CD4-positive, alpha-beta T cell treated with Interferon gamma for 1 hour (primary cell): Measurements from ENCODE around the gene FGL2.
"Not testable (repeated sequence)": the region's sequence is repeated elsewhere in the genome, so short reads cannot be mapped to it uniquely, and the experiment has no call there.

ENCODE experiments used
- DNase-seq: peaks from one replicate; pipeline ENCODE4 v3.0.0-alpha.2; 2020

Gene FGL2, protein sequence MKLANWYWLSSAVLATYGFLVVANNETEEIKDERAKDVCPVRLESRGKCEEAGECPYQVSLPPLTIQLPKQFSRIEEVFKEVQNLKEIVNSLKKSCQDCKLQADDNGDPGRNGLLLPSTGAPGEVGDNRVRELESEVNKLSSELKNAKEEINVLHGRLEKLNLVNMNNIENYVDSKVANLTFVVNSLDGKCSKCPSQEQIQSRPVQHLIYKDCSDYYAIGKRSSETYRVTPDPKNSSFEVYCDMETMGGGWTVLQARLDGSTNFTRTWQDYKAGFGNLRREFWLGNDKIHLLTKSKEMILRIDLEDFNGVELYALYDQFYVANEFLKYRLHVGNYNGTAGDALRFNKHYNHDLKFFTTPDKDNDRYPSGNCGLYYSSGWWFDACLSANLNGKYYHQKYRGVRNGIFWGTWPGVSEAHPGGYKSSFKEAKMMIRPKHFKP

GRCh38 chr7:77199013-77199966 lies at the start of gene FGL2:
Gene FGL2, minus strand, starts transcription at chr7:77199819. Its CDS starts 26 bp downstream, at chr7:77199793.
- peak; percentile 44 for DNase-seq

- no peak for DNase-seq
These were observed 48.5 kb upstream of the FGL2 start for GRCh38 chr7:77248154-77248553.

GRCh38 chr7:77247206-77247850 lies 47.7 kb upstream of the FGL2 start:
- peak; percentile 78 for DNase-seq

DNA sequence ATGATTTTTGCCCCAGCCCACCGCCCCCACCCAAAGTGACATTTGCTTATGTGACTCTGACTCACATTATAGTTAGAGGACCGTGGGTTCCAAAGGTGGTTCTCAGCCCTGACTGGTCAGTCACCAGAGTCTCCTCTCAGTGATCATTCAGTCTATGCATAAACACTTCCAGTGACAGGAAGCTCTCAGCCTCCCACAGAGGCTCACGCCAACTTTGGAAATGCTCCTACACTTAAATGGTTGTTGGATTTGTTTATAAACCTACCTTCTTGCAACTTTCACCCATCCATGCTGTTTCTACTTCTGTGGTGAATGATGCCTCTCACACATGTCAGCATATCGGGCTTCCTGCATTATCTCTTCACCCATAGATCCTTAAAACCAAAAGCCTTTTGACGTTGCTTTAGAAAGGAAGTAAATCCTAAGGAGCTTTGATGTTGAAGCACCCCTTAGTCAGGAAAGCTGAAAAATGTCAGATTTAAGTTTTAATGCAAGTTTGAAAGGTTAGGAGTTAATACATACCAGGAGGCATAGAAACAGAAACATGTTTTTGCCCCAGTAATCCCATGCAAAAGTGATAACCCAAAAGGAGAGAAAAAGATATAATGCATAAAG lies 46.5 kb upstream of the FGL2 start:
- no peak for DNase-seq

DNA sequence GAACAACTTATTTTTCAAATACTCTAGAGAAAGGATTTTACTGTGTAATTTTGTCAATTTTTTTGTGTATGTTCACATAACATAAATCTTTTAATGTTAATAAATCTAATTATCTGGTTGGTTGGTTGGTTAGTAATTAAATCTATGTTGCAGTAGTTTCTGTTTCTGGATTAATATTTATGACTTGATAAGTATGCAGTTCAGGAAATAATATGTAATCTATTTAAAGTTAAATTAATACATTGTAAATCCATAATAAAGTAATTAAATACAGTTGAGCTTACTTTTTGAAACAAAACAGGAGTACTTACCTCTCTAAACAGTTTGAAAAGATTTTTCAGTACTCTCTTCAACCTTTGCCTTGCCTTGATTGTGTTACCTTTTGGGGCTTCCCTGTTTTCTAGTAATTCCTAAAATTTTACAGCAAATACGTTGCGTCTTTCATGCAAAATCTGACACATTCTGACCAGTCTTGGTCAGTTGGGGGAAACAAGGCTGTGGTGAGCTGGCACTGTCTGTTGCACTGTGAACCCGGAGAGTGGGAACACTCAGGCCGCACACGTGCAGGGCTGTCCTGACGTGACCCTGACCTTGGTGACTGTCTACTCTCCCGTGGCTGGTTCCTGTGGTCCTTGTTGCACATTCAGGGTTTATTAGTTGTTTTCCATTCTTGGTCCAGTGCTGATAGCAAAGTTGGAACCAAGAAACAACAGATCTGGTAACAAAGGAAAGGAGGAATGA lies 45.6 kb upstream of the FGL2 start:
- DNase-seq = no peak

DNA sequence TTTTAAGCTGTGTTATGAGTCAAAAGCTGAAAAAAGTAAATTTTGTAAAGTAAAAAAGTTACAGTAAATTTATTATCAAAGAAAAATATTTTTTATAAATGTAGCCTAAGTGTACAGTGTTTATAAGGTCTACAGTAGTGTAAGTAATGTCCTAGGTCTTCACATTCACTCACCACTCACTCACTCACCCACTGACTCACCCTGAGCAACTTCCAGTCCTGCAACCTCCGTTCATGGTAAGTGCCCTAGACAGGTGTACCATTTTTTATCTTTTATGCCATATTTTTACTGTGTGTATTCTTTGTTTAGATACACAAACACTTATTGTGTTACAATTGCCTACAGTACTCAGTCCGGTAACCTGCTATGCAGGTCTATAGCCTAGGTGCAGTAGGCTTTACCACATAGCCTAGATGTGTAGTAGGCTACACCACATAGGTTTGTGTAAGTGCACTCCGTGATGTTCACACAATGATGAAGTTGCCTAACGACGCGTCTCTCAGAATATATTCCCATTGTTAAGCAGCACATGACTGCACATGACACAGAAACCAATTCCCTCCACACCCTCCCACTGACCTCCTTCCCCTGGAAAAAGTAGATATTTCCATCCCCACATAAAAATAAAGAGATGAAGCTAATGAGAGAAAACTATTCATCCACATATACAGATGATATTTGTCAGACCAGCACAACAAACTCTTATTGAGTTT lies 44.8 kb upstream of the FGL2 start:
- no peak for DNase-seq

DNA sequence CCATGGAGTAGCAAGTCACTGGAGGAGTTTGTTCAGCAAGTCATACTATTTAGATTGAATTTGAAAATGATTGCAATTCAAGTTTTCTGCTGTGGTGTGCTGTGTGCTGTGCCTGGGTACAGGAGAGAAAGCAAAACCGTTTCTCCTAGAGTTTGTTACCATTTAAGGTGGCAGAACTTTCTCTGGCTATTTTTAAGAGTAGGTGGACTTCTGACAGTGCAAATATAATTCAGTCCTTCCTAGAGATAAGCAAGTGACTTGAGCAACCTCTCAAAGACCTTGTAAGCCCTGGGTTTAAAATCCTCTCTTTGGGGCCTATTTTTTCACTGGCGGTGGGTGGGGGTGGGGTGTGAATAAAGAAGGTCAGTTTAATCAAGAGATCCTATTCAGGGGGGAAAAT lies 42.9 kb upstream of the FGL2 start:
- no peak for DNase-seq

GRCh38 chr7:77242068-77242467 lies 42.4 kb upstream of the FGL2 start:
- DNase-seq = no peak

- no peak for DNase-seq
These were observed 39.9 kb upstream of the FGL2 start for GRCh38 chr7:77239471-77239870.

DNA sequence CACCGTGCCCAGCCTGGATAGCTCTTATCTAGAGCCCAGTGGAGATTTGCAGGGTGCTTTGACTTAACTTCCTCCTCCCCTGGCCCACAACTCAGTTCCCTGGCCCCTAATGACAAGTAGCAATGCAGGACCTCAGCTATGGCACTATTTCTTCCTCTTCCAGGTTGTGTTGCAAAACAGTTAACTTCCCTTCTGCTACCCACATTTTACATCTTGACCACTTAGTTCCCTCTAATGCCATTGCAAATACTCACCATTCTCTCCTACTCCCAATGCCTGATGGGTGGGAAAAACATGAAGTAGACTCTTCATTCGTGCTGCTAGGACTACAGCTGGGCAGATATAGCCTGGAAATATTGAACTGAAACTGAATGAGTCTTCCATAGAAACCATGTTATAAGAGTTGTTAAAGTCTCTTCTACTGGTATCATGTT lies 39.1 kb upstream of the FGL2 start:
- peak; percentile 30 for DNase-seq

DNA sequence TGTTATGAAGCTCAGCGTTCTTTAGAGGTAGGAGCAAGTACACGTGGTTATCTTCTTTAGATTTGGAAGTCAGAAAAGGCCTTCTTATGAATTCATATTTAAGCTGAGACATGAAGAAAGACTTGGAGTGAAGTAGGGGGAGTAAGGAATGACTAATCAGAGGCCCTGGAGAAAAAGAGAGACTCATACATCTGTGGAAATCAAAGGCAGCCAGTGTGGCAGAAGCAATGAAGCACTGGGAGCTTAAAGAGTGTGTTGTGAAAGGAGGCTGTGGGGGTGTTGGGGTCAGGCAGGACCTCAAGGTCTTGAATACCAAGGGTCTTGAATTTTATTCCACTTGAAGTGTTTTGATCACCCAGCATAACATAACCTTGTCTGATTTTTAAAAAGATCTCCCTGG lies 35.7 kb upstream of the FGL2 start:
- no peak for DNase-seq

DNA sequence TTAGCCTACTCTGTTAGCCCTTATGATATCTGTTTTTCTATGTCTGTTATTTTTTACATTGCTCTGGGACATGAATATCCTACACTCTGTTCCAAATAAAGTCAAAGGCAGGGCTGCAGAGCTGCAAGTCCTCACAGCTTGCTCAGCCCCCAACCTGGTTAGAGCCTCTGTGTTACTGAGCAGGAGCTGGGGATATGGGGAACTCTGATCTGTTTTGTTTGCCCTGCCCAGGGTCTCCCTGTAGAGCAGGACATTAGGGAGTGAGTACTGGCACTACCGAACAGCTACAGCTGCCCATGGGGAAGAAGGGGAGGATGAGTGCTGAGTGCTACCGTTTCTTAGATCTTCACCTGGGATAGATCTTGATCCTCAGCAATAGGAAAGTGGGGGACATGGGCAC lies 32.8 kb upstream of the FGL2 start:
- DNase-seq = no peak

- not testable (repeated sequence) for DNase-seq
These were observed 29.2 kb upstream of the FGL2 start for GRCh38 chr7:77228795-77229194.

- DNase-seq = no peak
These were observed 26.8 kb upstream of the FGL2 start for GRCh38 chr7:77226357-77226839.

DNA sequence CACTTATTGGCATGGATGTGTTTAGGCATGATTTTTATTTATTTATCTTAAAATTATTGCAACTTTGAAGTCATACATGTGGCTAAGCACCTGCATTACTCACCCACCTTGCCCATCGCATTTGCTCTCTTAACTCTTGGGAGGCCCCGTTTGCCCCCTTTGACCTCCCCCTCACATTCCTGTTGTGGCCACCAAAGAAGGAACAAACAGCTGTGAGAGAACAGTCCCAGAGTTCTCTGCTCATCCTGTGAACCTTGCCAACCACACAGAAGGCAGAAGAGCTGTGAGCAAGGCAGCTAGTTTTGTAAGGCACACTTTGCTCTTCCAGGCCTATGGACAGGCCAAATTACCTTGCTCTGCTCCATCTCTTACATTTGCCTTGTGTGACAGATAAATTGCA lies 23.6 kb upstream of the FGL2 start:
- DNase-seq = no peak

GRCh38 chr7:77222819-77223218 lies 23.2 kb upstream of the FGL2 start:
- no peak for DNase-seq

- DNase-seq = no peak
These were observed 22.4 kb upstream of the FGL2 start for GRCh38 chr7:77222065-77222464.

- DNase-seq = not testable (repeated sequence)
These were observed 20.2 kb upstream of the FGL2 start for GRCh38 chr7:77219701-77220331.

DNA sequence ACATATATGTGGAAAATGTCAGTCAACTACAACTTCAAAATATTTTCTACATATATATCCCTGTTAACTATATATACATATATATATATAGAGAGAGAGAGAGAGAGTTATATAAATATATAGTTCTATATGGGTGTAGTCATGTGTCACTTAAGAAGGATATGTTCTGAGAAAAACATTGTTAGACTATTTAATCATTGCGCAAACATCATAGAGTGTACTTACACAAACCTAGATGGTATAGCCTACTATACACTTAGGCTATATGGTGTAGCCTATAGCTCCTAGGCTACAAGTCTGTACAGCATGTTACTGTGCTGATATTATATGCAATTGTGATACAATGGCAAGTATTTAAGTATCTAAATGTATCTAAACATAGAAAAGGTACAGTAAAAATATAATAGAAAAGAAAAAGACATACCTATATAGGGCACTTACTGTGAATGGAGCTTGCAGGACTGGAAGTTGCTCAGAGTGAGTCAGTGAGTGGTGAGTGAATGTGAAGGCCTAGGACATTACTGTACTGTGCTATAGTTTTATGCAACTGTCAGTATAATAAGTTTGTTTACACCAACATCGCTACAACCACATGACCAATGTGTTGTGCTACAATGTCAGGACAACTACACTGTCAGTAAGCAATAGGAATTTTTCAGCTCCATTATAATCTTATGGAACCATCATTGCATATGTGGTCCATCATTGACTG lies 18.0 kb upstream of the FGL2 start:
- no peak for DNase-seq
